ENCODE results near the gene PPM1N.

Gene PPM1N

DNA sequence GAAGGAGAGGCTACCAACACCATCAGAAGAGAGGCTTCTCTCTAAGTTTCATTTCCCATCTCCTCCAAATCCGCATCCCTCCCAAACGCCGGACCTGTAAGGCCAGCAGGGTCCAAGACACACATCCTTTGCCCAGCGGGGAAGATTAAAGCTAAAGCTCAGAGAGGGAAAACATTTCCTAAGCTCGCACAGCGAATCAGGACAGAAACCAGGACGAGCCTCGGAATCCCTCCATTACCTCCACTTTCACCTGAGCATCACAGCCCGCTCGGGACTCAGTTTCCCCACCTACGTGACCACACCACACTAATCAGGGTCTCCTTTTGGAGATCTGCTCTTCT, 31.2 kb upstream of the PPM1N start:
- no peak for TF ChIP-seq ZFX (IDR thresholded peaks at IDR 0.05; ENCODE audit: borderline replicate concordance)
- TF ChIP-seq, protein P1, sequence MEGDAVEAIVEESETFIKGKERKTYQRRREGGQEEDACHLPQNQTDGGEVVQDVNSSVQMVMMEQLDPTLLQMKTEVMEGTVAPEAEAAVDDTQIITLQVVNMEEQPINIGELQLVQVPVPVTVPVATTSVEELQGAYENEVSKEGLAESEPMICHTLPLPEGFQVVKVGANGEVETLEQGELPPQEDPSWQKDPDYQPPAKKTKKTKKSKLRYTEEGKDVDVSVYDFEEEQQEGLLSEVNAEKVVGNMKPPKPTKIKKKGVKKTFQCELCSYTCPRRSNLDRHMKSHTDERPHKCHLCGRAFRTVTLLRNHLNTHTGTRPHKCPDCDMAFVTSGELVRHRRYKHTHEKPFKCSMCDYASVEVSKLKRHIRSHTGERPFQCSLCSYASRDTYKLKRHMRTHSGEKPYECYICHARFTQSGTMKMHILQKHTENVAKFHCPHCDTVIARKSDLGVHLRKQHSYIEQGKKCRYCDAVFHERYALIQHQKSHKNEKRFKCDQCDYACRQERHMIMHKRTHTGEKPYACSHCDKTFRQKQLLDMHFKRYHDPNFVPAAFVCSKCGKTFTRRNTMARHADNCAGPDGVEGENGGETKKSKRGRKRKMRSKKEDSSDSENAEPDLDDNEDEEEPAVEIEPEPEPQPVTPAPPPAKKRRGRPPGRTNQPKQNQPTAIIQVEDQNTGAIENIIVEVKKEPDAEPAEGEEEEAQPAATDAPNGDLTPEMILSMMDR (IDR thresholded peaks at IDR 0.05): 0 out of 2 replicates have a peak, but pooled peaks have one; percentile 13
- H3K27ac ChIP-seq: 0 out of 2 replicates have a peak overlapping the region, but pooled peaks have one; percentile 80

DNA sequence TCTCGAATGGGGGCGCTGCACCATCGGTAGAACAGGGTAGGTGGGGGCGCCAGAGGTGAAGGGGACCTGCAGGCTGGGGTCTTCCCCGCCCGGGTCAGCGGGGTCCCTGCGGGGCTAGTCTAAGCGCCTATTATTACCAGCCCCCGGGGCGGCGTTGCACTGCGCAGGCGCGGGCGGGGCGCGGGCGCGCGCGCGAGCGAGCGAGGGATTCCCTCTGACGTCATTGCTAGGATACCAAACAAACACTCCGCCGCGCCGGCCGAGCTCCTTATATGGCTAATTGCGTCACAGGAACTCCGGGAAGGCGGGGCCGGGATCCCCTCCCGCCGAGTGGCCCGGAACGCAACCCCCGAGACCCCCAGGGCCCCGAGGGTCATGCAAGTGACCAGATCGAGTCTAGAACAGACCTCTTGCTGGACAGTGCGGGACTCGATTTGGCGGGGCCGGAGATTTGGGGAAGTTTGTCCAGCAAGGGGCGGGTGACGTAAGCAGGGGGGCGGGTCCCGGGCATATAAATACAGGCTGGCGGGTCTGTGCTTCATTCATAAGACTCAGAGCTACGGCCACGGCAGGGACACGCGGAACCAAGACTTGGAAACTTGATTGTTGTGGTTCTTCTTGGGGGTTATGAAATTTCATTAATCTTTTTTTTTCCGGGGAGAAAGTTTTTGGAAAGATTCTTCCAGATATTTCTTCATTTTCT, 30.6 kb upstream of the PPM1N start, which contains the start of gene FOSB:
Gene FOSB (plus strand): TSS at position 541 of the 703 bp plus-strand sequence. CDS start 591 bp downstream, outside the sequence.
- TF ChIP-seq, protein P1 (IDR thresholded peaks at IDR 0.05): no peak
- no peak for TF ChIP-seq ZFX (IDR thresholded peaks at IDR 0.05; ENCODE audit: borderline replicate concordance)
- peak within 1 kb of the TSS; percentile 80 for H3K27ac ChIP-seq

DNA sequence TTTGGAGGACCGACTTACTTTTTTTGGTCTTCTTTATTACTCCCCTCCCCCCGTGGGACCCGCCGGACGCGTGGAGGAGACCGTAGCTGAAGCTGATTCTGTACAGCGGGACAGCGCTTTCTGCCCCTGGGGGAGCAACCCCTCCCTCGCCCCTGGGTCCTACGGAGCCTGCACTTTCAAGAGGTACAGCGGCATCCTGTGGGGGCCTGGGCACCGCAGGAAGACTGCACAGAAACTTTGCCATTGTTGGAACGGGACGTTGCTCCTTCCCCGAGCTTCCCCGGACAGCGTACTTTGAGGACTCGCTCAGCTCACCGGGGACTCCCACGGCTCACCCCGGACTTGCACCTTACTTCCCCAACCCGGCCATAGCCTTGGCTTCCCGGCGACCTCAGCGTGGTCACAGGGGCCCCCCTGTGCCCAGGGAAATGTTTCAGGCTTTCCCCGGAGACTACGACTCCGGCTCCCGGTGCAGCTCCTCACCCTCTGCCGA, 30.0 kb upstream of the PPM1N start:
- TF ChIP-seq, protein P1 (IDR thresholded peaks at IDR 0.05): no peak
- TF ChIP-seq ZFX (IDR thresholded peaks at IDR 0.05; ENCODE audit: borderline replicate concordance): no peak
- peak overlapping the region; percentile 80 for H3K27ac ChIP-seq

DNA sequence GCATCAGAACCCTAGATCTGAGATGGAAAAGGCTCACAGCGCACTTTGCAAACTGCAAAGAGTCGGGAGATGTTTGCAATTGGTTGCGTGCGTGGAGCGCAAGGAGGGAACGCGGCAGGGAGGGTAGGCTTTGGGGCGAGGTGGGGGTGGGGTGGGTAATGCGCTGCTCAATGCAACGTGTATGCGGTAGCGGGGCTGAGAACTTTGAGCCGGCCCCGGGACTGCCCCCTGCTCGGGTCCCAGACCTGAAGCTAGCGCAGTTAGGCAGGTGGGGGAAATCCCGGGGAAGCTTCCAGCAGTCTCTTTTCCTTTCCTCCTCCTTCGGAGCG, 29.5 kb upstream of the PPM1N start:
- H3K27ac ChIP-seq: peak overlapping the region; percentile 80
- TF ChIP-seq ZFX (IDR thresholded peaks at IDR 0.05; ENCODE audit: borderline replicate concordance): no peak
- TF ChIP-seq, protein P1 (IDR thresholded peaks at IDR 0.05): no peak

- peak overlapping the region; percentile 80 for H3K27ac ChIP-seq
- no peak for TF ChIP-seq ZFX (IDR thresholded peaks at IDR 0.05; ENCODE audit: borderline replicate concordance)
- TF ChIP-seq, protein P1 (IDR thresholded peaks at IDR 0.05): no peak
These were observed 28.9 kb upstream of the PPM1N start for GRCh38 chr19:45469132-45469944.

GRCh38 chr19:45469945-45470761, 28.1 kb upstream of the PPM1N start:
- H3K27ac ChIP-seq: peak overlapping the region; percentile 80
- no peak for TF ChIP-seq ZFX (IDR thresholded peaks at IDR 0.05; ENCODE audit: borderline replicate concordance)
- TF ChIP-seq, protein P1 (IDR thresholded peaks at IDR 0.05): no peak
